Measurements from ENCODE around the gene PKN1.
"Not testable (repeated sequence)": the region's sequence is repeated elsewhere in the genome, so short reads cannot be mapped to it uniquely, and the experiment has no call there.

PKN1 gene

GRCh38 chr19:14479309-14479974 is 46.3 kb downstream of the PKN1 start:
- DNase-seq (ENCODE audit: extremely low read depth in 1 of 2, low read depth in 1 of 2): no peak

DNA sequence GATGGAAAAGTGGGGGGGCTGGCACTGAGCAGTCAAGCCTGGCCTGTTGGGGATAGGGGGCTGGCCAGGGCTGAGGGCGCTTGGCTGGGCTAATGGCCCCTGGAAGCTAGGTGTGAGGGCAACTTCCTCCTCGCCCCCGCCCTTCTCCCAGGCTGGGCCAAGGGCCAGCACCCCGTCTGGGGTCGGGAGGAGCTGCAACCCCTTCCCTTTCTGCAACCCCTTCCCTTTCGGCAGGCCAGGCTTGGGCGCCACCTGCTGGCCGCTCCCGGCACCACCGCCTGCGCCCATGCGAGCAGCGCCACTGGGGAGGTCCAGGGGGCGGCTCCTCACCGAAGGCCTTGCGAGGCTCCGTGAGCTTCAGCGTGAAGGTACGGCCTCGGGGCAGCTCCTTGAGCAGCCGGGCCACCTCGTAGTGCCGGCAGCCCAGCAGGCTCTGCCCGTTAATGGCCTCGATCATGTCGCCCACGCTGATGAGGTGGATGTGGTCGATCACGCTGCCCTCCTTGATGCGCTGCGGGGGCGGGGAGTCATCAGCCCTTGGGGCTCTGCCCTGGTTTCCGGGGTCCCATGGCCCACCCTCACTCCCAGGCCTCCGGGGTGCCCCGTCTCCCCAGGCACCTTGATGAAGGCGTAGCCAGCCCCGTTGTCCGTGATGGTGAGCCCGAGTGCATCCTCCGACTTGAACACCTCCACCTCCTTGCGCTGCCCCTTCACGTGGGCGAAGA is 47.0 kb downstream of the PKN1 start:
- DNase-seq (ENCODE audit: extremely low read depth in 1 of 2, low read depth in 1 of 2): peak in 1 of 2 donors; percentile 54

DNA sequence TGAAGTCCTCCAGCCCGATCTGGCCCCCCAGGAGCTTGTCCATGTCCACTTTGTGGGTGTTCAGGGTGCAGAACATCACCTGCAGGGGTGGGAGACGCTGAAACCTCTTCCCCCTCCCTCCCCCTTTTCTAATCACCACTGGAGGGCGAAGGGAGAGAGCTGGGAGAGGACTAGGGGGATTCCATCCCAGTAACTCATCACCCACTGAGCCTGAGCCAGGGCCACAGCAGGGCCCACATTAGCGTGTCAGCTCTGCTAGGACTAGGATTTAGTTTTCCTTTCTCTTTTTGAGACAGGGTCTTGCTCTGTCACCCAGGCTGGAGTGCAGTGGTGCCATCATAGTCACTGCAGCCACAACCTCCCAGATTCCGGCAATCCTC is 47.6 kb downstream of the PKN1 start:
- no peak for DNase-seq (ENCODE audit: extremely low read depth in 1 of 2, low read depth in 1 of 2)

DNA sequence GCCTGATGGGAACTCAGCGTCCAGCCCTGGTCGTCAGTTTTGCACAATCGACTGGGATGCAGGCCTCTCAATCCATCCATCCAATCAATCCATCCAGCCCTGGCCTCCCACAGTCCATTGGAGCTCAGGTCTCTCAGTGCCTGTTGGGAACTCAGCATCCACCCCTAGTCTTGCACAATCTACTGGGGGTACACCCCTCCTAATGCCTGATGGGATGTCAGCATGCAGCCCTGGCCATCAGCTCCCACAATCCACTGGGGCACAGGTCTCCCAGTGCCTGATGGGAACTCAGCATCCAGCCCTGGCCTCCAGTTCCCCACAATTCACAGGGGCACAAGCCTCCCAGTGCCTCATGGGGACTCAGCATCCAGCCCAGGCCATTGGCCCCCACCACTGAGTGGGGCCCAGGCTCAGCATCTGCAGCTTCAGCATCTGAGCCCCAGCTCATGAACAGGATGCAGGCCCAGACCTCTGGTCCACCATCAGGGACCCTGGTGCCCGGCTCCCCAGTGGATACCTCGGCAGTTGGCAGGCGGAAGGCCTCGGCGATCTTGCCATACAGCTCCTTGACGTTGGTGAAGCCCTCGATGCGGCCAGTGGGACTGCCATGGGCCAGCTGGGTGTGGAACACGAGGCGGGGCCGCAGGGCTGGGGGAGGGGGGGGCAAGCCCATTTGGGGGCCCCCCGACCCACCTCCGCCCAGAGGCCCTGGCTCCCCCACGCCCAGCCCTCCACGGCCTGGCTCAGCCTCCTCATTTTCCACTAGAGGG is 49.3 kb downstream of the PKN1 start:
- DNase-seq (ENCODE audit: extremely low read depth in 1 of 2, low read depth in 1 of 2): no peak

GRCh38 chr19:14487370-14488125 is 54.4 kb downstream of the PKN1 start:
- no peak for DNase-seq (ENCODE audit: extremely low read depth in 1 of 2, low read depth in 1 of 2)

GRCh38 chr19:14492756-14493337 is 59.7 kb downstream of the PKN1 start:
- DNase-seq (ENCODE audit: extremely low read depth in 1 of 2, low read depth in 1 of 2): no peak

DNA sequence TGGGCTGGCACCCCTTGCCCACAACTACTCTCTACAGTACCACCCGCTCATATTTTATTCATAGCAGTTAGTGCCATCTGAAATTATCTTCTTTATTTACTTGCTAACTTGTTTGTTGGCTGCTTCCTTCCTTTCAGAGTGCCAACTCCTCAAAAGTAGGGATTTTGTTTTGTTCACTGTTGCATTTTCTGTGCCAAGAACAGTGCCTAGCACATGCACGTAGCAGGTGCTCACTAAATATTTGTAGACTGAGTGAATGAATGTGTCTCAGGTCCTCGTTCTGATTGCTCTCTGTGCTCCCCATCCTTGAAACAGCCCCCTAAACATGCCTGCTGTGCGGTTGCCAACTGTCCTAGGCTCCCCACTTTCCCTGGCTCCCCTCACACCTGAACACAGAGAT is 61.3 kb downstream of the PKN1 start:
- no peak for DNase-seq (ENCODE audit: extremely low read depth in 1 of 2, low read depth in 1 of 2)

DNA sequence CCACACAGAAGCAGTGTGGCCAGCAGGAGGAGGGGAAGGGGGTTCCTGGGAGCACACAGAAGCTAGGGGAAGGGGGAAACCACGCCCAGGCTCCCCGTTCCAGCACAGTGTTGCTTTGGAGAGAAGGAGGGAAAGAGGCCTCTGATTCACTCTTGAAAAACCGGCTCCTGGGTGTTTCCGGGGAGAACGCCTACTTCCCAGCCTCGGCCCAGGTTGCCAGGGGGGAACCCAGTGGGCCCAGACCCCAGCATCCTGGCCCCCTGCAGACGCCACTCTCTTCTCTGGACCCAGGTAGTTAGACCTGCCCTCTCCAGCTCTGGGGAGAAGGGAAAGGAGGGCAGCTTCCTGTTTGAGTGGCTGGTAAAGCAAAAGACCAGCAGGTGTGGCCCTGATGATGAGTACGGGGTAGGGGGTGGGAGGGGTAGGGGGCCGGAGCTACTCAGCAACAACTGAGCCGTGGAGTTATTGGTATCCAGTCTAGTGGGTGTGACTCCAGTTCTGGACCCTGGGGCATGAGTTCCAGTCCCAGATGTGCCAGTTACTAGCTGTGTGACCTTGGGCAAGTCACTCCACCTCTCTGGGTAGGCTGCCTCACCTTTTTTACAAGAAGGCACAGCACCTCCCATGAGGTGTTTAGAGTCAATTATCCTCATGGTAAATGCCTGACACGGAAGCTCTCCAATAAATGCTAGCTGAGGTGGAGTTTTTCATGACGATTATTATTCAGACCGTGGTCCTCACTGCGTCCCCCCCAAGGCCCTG is 62.0 kb downstream of the PKN1 start:
- no peak for DNase-seq (ENCODE audit: extremely low read depth in 1 of 2, low read depth in 1 of 2)

DNA sequence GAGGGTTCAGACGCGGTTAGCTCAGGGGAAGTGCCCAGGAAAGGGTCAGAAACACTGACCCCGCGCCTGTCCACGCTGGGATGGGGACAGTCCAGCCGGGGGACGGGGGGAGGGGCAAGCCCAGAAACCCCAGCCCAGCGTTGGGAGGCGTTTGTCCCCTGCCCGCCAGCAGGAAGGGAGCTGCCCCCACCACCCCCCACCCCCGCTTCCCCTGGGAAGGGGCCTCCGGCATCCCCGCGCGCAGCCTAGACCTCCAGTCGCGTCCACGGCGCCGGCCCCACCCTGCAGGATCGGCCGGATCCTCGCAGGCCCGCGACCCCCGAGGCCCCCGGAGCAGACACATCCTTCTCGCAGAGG is 62.5 kb downstream of the PKN1 start:
- DNase-seq (ENCODE audit: extremely low read depth in 1 of 2, low read depth in 1 of 2): no peak

DNA sequence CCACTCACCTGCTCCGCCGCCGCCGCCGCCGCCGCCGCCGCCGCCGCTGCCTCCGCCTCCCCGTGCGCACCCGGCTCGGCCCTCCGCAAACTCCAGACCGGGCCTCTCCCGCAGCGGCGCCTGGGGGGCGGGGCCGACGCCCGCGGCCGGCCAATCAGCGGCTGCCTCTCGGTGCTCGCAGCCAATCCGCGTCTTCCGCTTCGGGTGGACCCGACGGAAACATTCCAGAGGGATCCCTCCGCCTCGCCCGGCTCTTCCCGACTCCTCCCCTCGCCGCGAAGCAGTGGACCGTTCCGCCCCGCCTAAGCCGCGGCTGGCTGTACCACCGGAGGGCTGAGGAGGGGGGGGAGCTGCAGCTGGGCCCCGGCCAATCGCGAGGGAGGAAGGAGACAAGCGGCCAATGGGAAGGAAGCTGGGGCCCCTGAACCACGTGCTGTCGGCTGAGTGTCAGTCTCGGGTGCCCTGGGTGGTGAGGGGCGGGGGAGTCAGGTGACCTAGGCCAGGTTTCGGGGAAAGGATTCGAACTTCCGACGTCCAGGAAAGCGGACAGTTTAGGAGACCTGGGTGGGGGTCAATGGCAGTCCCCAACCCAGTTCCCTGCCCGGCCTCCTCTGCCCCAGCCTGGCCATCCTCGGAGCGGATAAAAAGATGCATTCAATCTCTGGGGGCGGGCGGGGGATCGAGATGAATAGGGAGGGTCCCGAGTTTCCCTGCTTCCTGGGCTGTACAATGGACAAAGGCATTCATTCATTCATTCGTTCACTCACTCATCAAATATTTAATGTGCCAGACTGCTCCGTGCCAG is 63.1 kb downstream of the PKN1 start, which contains the start of gene GIPC1:
TSS of gene GIPC1 (minus strand) at position 99 of the 805 bp plus-strand sequence. CDS start 13,151 bp downstream, outside the sequence.
- peak; percentile 48 to 72 for DNase-seq (ENCODE audit: extremely low read depth in 1 of 2, low read depth in 1 of 2)

- DNase-seq (ENCODE audit: extremely low read depth in 1 of 2, low read depth in 1 of 2): no peak
Measured at GRCh38 chr19:14496834-14497227, 63.7 kb downstream of the PKN1 start.

DNA sequence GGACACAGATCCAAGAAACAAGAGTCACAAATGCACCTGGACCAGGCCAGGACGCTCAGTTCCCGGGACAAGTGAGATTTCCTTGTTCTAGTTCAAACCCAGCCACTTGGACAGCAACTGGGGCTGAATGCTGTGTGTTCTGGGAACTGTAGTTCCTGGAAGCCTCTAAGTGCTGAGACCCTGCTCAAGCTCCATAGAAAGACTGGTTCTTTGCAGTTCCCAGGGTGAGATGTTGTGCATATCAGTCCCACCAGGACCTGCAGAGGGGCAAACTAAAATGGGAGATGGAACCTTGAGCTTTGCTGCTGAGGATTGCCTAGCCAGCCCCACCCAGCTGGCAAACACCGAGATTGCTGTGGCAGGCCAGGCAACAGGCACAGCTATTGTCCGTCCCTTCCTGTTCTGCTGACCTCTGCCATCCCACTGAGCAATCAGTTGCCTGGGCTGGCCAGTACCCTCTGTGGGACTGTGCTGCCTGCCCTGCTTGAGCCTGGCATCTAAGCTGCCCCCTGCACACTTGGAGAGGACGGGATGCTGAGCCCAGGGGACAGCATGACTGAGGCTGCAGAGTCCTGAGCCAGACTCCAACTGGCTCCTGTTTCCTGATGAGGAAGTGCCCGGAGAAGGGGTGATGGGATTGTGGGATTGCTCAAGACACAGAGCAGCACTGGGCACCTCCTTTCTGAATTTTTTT is 64.3 kb downstream of the PKN1 start:
- no peak for DNase-seq (ENCODE audit: extremely low read depth in 1 of 2, low read depth in 1 of 2)

- no peak for DNase-seq (ENCODE audit: extremely low read depth in 1 of 2, low read depth in 1 of 2)
Measured at GRCh38 chr19:14502334-14503092, 69.4 kb downstream of the PKN1 start.

GRCh38 chr19:14503285-14503684 is 70.2 kb downstream of the PKN1 start:
- no peak for DNase-seq (ENCODE audit: extremely low read depth in 1 of 2, low read depth in 1 of 2)

- DNase-seq (ENCODE audit: extremely low read depth in 1 of 2, low read depth in 1 of 2): not testable (repeated sequence)
Measured at GRCh38 chr19:14504575-14504974, 71.5 kb downstream of the PKN1 start.

DNA sequence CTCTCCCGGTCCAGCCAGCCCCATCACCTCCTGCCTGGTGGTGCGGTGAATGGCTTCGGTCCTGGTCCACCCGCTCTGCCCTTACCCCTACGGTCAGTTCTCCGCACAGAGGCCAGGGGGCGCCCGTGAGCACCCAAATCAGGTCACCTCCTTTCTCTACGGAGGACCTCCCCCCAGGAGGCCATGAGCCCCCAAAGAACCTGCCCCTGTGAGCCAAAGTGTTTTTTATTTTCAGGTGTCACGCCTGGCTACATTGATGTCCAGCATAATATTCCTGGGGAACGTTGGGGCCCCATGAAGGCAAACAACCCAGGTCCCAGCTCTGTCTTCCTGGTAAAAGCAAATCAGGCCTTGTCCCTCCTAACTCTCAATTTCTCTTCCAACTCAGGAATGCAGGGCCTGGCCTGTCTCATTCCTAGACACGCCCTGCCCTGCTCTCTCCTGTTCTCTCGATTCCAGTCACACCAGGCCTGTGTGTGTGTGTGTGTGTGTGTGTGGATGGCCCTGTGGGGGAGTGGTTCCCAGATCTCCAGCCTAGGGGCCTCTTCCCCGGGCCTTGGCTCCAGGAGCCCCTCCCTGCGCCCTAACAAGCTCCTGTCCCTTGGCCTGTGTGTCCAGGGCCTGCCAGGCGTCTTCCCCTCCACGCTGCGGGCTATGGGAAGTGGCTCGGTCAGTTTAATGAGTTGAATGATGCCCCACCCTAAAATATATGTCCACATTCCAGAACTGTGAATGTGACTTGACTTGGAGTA is 72.6 kb downstream of the PKN1 start:
- peak; percentile 41 to 63 for DNase-seq (ENCODE audit: extremely low read depth in 1 of 2, low read depth in 1 of 2)

Data from activated CD8-positive, alpha-beta memory T cell treated with anti-CD3 and anti-CD28 coated beads for 1 hour (primary cell).